Left colon (tissue), 2 donors: Measurements from ENCODE around the gene CCDC24. TPM values are rescaled to one million over a fixed set of nuclear protein-coding genes. Genes with fewer than 3 reads are reported as not detected.

Source experiments
- ATAC-seq: fragments of 200-7000 bp; cut with Tn5 transposase; one replicate; pipeline ENCODE4 v1.9.1; 2020; ENCODE audit warnings: mild to moderate bottlenecking, moderate library complexity
- DNase-seq, 2 donors: peaks; one replicate each; pipeline ENCODE4 v3.0.0-alpha.2; 2020
- intact Hi-C, 2 donors: fragments of 100-400 bp; cut with DNase I in 1 of 2; cut with micrococcal nuclease in 1 of 2; formaldehyde crosslinking; loops; one replicate each; pipeline versions ENCODE4 v1.11.2 to v1.14.0; 2022; cut with DNase I, micrococcal nuclease
- long read RNA-seq: library from polyadenylated mRNA; unstranded; transcript quantifications from one replicate; pipeline ENCODE4 v2.0.0, GENCODE V29; 2021
- total RNA-seq, 2 donors: library from RNA; stranded (reverse); fragmentation: NEBNext Ultra II Directional; extraction: Animal tissue kit (Norgen Biotek cat#: 25700); gene quantifications; one replicate each; pipeline ENCODE4 v1.2.1, GENCODE V29; 2021
- donor health status: DM: no; HTN: no; CAD: no.
- donor health status: DM: yes; HTN: yes; CAD: no.

The CCDC24 gene
- total RNA-seq, result 10 to 100 TPM; 22.4 to 22.6 TPM
- long read RNA-seq, partial matches to known transcripts, result 9 of 24 reads
- long read RNA-seq, other reads (novel, unspliced or antisense), result 13 of 24 reads

DNA sequence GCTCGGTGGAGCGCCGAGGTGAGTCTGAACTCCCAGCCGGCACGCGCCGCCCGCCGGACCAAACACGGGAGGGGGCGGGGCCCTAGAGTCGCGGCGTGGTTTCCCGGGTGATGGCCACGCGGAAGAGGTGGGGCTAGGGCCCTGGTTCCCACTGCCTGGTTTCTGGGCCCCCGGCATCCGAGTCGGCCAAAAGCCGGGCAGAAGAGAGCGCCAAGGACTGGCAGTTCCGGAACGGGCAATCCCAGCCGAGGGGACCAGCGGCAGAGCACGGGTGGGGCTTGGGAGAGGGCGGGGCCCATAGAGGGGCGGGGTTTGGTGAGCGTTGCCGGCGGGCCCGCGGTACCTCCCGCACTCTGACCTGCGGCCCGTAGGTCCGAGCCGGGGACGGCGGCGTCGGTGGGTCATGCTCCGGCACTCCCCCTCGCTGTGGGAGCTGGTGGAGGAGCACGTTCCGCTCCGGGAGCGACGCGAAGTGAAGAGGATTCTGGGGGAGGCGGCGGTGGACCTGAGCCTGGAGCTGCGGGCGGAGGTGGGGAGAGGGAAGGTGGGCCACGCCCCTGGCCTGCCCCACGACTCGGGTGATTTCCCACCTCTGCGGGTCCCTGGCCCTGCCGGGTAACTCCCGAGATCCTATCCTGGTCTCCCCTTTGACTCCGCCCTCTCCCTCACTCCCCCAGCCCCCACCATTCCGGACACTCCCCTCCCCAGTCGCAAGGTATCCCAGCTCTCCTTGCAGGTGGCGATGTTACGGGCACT is at the start of gene CCDC24:
Gene CCDC24 (plus strand): TSS at position 124 of the 756 bp plus-strand sequence. CDS start 280 bp downstream, at position 404.
- ATAC-seq, result peak; percentile 75
- peak; percentile 91 for DNase-seq
- intact Hi-C loops, result no loop called here

DNA sequence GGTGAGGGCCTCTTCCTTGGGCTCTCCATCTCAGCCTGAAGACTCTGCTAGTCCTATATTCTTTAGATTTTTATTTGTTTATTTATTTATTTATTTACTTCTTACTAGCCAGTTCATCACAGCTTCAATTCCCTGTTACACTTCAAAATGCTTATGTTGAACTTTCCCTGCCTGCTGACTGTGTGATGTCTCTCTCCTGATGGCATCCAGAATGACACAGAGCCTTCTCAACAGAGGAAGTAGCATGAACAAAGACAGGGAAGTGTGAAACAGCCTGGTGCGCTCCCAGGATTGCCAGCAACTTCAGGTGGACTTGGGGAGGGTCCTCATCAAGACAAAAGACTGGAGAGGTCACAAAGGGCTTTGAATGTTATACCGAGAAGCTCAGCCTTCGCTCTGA is 49.0 kb upstream of the CCDC24 start:
- intact Hi-C loops, result no loop called here
- ATAC-seq, result no peak

DNA sequence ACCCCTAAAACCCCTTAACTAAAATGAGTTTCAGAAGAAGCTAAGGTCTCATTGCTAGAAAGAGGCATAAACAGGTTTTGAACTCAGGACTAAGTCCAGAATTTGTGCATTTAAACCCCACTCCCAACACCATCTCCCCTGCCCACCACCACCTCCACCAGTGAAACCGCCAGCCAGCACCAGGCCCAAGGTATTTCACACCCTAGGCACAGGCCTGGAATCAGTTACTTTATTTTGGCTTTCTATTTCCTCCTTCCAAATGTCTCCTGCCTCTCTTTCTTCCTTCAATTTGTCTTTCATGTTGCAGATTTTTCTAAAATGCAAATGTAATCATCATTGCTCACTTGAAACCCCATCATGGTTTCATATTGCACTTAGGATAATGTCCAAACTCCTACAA is 46.5 kb upstream of the CCDC24 start:
- ATAC-seq (no peak), DNase-seq (no peak)
- intact Hi-C loops, result no loop called here

More for the DNA sequence above, 49.0 kb upstream of the CCDC24 start:
- no peak for DNase-seq

DNA sequence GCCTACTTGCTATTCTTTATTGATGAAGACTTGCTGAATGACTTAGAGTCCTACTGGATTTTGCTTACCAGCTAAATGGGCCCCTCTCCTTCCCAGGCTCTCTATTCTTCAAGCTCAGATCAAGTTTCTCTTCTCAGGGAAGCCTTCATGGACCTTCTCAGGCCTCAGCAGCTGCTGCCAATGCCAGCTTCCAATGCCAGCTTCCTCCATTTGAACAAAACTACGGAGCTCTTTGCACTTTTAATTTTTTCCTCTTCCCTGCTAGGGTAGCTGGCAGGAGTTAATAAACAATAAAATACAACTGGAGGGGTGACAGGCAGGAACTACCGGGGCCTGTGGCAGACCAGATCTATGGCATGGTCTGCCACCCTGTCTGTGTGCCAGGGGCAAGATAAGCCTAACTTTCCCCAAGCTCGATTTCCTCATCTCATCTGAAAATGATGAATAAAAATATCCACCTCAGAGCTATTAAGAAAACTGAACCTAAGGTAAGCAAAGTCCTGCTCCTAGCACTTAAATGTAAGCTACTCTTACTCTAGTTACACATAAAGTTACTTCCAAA is 45.6 kb upstream of the CCDC24 start:
- ATAC-seq (no peak), DNase-seq (peak in 1 of 2 donors; percentile 29)
- intact Hi-C loops, result no loop called here

- intact Hi-C loops, result no loop called here
- ATAC-seq (peak; percentile 95), DNase-seq (peak; percentile 95 to 96)
These were observed 45.0 kb upstream of the CCDC24 start, which contains the start of gene IPO13 for GRCh38 chr1:43946236-43947060. TSS of gene IPO13 (plus strand) at chr1:43946950. CDS start at chr1:43947601, 651 bp downstream.

DNA sequence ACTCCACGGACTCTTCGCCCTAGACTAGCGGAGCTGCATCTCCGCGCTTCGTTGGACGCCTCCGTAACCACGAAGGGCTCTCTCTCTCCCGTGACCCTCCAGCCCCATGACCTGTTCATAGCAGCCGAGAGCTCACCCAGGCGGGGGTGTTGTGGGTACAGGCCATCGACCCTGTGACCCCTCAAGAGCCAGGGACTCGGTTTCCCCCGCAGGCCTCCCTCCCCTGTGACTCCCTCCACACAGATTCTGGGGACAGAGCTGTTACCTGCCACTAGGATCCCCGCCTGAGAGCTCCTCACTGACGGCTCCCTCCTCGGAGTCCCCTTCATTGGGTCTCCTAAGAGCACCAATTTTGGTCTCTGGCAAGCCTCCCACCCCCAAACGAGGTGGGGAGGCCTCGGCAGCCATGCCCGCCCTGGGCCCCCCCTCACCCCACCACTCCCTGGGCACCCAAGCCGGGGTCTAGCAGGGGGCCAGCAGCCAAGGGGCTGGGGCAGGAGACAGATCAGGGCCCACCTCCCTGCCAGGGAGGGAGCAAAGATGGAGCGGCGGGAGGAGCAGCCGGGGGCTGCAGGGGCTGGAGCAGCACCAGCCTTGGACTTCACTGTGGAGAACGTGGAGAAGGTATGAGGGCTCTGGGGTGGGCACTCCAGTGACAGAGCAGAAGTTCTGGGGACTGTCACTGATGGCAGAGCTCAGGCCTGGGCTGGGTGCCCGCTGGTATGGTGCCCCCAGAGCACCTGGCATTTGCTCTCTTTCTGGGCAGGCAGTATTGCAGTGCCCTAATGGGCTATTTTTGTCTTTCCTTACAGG is 44.1 kb upstream of the CCDC24 start:
- peak; percentile 6 for ATAC-seq
- intact Hi-C loops, result no loop called here
- DNase-seq, result peak in 1 of 2 donors; percentile 36

DNA sequence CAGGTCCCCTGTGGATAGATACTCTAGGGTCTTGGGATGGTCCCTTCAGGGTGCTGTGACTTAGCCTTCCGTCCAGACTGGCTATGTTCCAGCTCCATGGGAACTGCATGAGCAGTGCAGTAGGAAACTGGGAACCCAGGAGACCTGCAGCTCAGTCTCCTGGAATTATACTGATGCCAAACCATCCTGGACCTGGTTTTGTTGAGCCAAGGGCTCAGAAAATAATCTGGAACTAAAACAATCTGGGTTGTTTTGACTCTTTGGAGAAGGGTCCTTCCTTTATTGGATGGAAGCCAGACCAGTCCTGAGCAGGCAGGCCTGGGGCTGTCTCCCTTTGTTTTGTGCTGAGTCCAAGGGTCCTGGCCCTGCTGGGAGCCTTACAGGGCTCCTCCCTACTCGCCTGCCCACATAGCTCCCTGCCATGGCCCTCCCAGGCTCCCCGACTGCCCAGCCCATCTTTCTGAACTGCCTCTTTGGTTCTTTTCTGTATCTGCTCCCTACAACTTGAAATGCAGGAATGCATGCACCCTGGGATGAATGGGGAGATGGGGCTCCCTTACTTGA is 43.4 kb upstream of the CCDC24 start:
- ATAC-seq, result no peak
- intact Hi-C loops, result no loop called here
- no peak for DNase-seq

GRCh38 chr1:43949678-43950077 is 41.7 kb upstream of the CCDC24 start:
- DNase-seq (no peak), ATAC-seq (no peak)
- intact Hi-C loops, result no loop called here

GRCh38 chr1:43951021-43951985 is 40.1 kb upstream of the CCDC24 start:
- intact Hi-C loops, result no loop called here
- ATAC-seq (no peak), DNase-seq (no peak)

- no peak for ATAC-seq
- intact Hi-C loops, result no loop called here
- DNase-seq, result no peak
These were observed 38.6 kb upstream of the CCDC24 start for GRCh38 chr1:43952731-43953346.

GRCh38 chr1:43953361-43953760 is 38.0 kb upstream of the CCDC24 start:
- DNase-seq (no peak), ATAC-seq (no peak)
- intact Hi-C loops, result no loop called here

- no peak for ATAC-seq
- no peak for DNase-seq
- intact Hi-C loops, result no loop called here
These were observed 37.4 kb upstream of the CCDC24 start for GRCh38 chr1:43954036-43954435.

DNA sequence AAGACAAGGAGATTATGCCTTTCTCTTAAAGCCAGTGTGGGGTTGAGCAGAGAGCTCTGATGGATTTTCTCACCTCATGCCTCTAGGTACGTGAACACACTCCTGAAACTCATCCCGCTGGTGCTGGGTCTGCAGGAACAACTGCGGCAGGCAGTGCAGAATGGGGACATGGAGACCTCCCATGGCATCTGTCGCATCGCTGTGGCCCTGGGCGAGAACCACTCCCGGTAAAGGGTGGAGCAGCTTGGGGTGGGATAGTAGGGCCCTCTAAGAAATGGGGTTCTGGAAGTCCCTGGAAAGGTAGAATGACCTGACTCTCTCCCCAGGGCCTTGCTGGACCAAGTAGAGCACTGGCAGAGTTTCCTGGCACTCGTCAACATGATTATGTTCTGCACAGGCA is 35.2 kb upstream of the CCDC24 start:
- intact Hi-C loops, result no loop called here
- ATAC-seq (no peak), DNase-seq (no peak)

GRCh38 chr1:43957407-43958040 is 33.9 kb upstream of the CCDC24 start:
- ATAC-seq, result no peak

GRCh38 chr1:43958351-43959255 is 32.8 kb upstream of the CCDC24 start:
- no peak for ATAC-seq

More at GRCh38 chr1:43957407-43958040, 33.9 kb upstream of the CCDC24 start:
- DNase-seq, result no peak
- intact Hi-C loops, result no loop called here

More at GRCh38 chr1:43958351-43959255, 32.8 kb upstream of the CCDC24 start:
- no peak for DNase-seq
- intact Hi-C loops, result no loop called here
